ENCODE measurements around the gene HDAC8. TPM values are rescaled to one million over a fixed set of nuclear protein-coding genes. Genes with fewer than 3 reads are reported as not detected.

The HDAC8 gene
- total RNA-seq (32.9 TPM), polyA plus RNA-seq (ENCODE audit: insufficient read depth, low read depth, low replicate concordance) (38.4 TPM)
- long read RNA-seq, donor 1, partial matches to known transcripts, result 0 of 3 reads
- long read RNA-seq, donor 1, other reads (novel, unspliced or antisense), result 0 of 3 reads
- long read RNA-seq, donor 2, partial matches to known transcripts, result 0 of 4 reads
- long read RNA-seq, donor 2, other reads (novel, unspliced or antisense), result 0 of 4 reads
- long read RNA-seq, donor 3, partial matches to known transcripts, result 5 of 11 reads
- long read RNA-seq, donor 3, other reads (novel, unspliced or antisense), result 0 of 11 reads
- long read RNA-seq, donor 4, transcript HDAC8-207 (11 exons, 2,110 nt), result major isoform, 7 of 13 reads
- long read RNA-seq, donor 4, partial matches to known transcripts, result 5 of 13 reads
- long read RNA-seq, donor 4, other reads (novel, unspliced or antisense), result 0 of 13 reads
- long read RNA-seq, donor 5, result 0 reads
- long read RNA-seq, donor 6, transcript HDAC8-207 (11 exons, 2,110 nt), result major isoform, 5 of 15 reads
- long read RNA-seq, donor 6, partial matches to known transcripts, result 6 of 15 reads
- long read RNA-seq, donor 6, other reads (novel, unspliced or antisense), result 0 of 15 reads
- long read RNA-seq, donor 7, partial matches to known transcripts, result 0 of 12 reads
- long read RNA-seq, donor 7, other reads (novel, unspliced or antisense), result 9 of 12 reads
- long read RNA-seq, donor 8, partial matches to known transcripts, result 0 of 6 reads
- long read RNA-seq, donor 8, other reads (novel, unspliced or antisense), result 0 of 6 reads
- long read RNA-seq, donor 9, full-length matches to known transcripts, result 6 of 6 reads
- long read RNA-seq, donor 9, partial matches to known transcripts, result 0 of 6 reads
- long read RNA-seq, donor 9, other reads (novel, unspliced or antisense), result 0 of 6 reads
- long read RNA-seq, donor 10, partial matches to known transcripts, result 0 of 7 reads
- long read RNA-seq, donor 10, other reads (novel, unspliced or antisense), result 0 of 7 reads

DNA sequence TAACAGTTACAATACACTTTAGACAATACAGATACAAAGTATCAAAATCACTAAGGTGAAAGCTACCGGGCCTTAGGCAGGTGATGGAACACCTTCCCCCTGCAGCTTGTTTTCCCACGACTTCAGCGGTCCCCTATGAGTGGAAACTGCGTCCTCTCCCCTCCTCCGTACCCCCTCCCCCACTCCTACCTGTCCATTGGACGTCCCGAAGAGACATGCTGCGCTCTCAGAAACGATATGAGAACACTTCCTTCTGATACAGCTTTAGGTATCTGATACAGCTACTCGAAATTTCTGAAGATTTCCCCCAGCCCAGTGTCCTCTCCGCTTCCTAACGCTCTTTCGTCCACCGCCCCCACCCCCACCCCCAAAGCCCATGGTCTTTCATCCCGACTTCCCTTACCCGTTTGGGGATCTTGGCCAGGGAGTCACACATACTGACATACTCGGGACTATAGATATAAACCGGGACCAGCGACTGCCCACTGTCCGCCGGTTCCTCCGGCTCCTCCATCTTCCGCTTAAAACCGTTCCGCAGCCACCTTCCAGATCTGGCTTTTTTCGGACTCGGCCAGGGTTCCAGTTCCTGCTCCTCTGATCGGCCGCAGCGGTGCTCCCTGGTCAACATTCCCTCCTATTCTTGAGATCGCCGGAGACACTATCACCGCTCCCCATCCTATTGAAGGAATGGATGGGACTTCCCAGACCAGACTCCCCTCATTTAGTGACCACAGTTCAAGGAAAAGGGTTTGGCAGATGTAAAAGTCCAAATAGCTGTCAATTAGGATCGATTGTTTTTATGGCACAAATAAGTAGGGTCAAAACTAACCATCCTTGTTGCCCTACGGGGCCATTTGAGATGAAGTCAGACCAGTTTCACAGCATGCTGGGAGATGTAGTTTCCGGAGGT, at the start of gene HDAC8:
Gene HDAC8, minus strand, starts transcription at position 596 of the 910 bp plus-strand sequence. Its CDS starts 82 bp downstream, at position 514.
- intact Hi-C loops (cut with DNase I), result no loop called here

DNA sequence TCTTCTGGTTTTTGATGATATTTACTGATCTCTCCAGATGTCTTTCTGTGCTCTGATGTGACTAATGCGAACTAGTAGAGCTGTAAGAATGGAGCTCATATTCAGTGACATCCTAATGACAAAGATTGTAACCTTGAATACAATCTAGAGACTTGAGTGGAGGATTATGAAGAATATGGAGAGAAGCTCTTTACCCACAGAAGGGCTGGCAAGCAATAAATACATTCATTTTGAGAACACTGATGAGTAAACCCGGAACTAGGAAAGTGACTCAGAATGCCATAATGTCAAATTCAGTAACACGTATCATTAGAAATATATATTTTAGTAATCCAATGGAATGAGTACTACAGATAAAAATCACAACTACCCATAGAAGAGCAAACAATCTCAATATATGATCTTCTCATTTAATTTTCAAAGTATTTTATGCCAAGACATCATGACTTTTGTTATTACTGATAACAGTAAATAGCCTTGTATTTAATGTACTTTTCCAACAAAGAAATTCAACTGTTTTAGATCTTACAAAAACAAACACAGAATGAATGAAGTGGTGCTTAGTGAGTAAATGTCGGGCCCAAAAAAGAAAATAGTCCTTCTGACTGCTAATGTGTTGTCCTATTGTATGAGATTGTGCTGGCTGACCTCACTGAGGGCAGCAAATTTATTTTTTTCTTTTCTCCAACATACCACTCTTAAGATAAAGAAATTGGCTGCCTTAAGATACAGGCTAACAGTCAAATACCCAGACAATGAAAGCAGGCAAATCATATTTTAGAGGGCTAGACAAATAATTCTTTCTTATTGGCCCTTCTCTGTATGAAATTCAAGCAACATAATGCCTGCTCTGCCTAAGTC, 49.2 kb upstream of the HDAC8 start:
- intact Hi-C loops (cut with DNase I), result no loop called here
- Histone ChIP-seq H3K27me3 (ENCODE audit: control insufficient read depth, insufficient read depth, low read length) (no peaks in the 10 kb centered on the region), H3K27ac (ENCODE audit: low read depth in 2 of 2, low read length in 2 of 2) (no peak overlapping the region), H3K9ac (ENCODE audit: low read length in 3 of 3) (no peak overlapping the region), H3K4me3 (ENCODE audit: low read length in 3 of 3) (no peak overlapping the region), H3K9me3 (ENCODE audit: control insufficient read depth in 2 of 3, insufficient read depth in 1 of 3, low read length in 3 of 3) (no peaks in the 10 kb centered on the region), H3K36me3 (ENCODE audit: control insufficient read depth in 2 of 3, insufficient read depth in 3 of 3, low read length in 3 of 3) (no peaks in the 10 kb centered on the region), H3K4me1 (ENCODE audit: control insufficient read depth in 2 of 3, insufficient read depth in 2 of 3, low read depth in 1 of 3, low read length in 3 of 3) (no peaks in the 10 kb centered on the region)
- FAIRE-seq, result no peak
- TF ChIP-seq, protein P1, sequence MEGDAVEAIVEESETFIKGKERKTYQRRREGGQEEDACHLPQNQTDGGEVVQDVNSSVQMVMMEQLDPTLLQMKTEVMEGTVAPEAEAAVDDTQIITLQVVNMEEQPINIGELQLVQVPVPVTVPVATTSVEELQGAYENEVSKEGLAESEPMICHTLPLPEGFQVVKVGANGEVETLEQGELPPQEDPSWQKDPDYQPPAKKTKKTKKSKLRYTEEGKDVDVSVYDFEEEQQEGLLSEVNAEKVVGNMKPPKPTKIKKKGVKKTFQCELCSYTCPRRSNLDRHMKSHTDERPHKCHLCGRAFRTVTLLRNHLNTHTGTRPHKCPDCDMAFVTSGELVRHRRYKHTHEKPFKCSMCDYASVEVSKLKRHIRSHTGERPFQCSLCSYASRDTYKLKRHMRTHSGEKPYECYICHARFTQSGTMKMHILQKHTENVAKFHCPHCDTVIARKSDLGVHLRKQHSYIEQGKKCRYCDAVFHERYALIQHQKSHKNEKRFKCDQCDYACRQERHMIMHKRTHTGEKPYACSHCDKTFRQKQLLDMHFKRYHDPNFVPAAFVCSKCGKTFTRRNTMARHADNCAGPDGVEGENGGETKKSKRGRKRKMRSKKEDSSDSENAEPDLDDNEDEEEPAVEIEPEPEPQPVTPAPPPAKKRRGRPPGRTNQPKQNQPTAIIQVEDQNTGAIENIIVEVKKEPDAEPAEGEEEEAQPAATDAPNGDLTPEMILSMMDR (IDR thresholded peaks at IDR 0.05; ENCODE audit: borderline replicate concordance, extremely low read depth, insufficient read depth), result no peak
- no peak for DNase-seq

More for the DNA sequence above, at the start of gene HDAC8:
- Histone ChIP-seq H3K9ac (ENCODE audit: low read length in 3 of 3) (peak within 1 kb of the TSS; percentile 68 to 88 (median 69)), H3K27ac (ENCODE audit: low read depth in 2 of 2, low read length in 2 of 2) (peak within 1 kb of the TSS; percentile 43 to 69), H3K36me3 (ENCODE audit: control insufficient read depth in 2 of 3, insufficient read depth in 3 of 3, low read length in 3 of 3) (peaks cover 0 to 10% (median 0%) of the 10 kb centered on the region in 3 donors), H3K4me1 (ENCODE audit: control insufficient read depth in 2 of 3, insufficient read depth in 2 of 3, low read depth in 1 of 3, low read length in 3 of 3) (no peaks in the 10 kb centered on the region), H3K9me3 (ENCODE audit: control insufficient read depth in 2 of 3, insufficient read depth in 1 of 3, low read length in 3 of 3) (no peaks in the 10 kb centered on the region), H3K4me3 (ENCODE audit: low read length in 3 of 3) (peak within 1 kb of the TSS; percentile 84 to 95 (median 94)), H3K27me3 (ENCODE audit: control insufficient read depth, insufficient read depth, low read length) (no peaks in the 10 kb centered on the region)
- FAIRE-seq (no peak), DNase-seq (peak; percentile 69 to 93 (median 80))
- TF ChIP-seq, protein P1 (IDR thresholded peaks at IDR 0.05; ENCODE audit: borderline replicate concordance, extremely low read depth, insufficient read depth), result no peak

DNA sequence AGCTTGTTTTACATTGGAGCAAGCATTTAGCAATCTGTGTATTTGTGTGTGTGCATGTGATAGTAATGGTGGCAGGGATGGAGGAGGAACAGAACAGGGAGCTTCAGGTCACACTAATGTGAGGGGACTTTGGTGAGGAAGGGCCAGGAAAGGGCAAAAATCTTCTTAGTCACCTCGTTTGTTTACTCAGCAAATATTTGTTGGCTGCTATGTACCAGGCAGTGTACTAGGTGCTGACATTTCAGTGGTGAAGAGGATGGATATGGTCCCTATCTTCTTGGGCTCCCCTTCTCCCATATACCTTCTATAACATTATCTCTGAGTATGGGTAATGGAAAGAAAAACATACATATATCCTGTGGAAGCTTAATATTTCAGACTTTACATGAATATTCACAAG, 48.5 kb upstream of the HDAC8 start:
- H3K36me3 ChIP-seq (ENCODE audit: control insufficient read depth in 2 of 3, insufficient read depth in 3 of 3, low read length in 3 of 3), result no peaks in the 10 kb centered on the region
- H3K27ac ChIP-seq (ENCODE audit: low read depth in 2 of 2, low read length in 2 of 2), result no peak overlapping the region
- TF ChIP-seq, protein P1 (IDR thresholded peaks at IDR 0.05; ENCODE audit: borderline replicate concordance, extremely low read depth, insufficient read depth), result no peak
- no peaks in the 10 kb centered on the region for H3K27me3 ChIP-seq (ENCODE audit: control insufficient read depth, insufficient read depth, low read length)
- H3K9me3 ChIP-seq (ENCODE audit: control insufficient read depth in 2 of 3, insufficient read depth in 1 of 3, low read length in 3 of 3), result no peaks in the 10 kb centered on the region
- no peak overlapping the region for H3K9ac ChIP-seq (ENCODE audit: low read length in 3 of 3)
- H3K4me1 ChIP-seq (ENCODE audit: control insufficient read depth in 2 of 3, insufficient read depth in 2 of 3, low read depth in 1 of 3, low read length in 3 of 3), result no peaks in the 10 kb centered on the region
- no peak overlapping the region for H3K4me3 ChIP-seq (ENCODE audit: low read length in 3 of 3)
- intact Hi-C loops (cut with DNase I), result no loop called here
- no peak for DNase-seq
- no peak for FAIRE-seq
